ENCODE data around the gene DUSP15. TPM values are rescaled to one million over a fixed set of nuclear protein-coding genes. Genes with fewer than 3 reads are reported as not detected.

Gene DUSP15
- total RNA-seq, 1 experiment from 2014 or later, result not detected

DNA sequence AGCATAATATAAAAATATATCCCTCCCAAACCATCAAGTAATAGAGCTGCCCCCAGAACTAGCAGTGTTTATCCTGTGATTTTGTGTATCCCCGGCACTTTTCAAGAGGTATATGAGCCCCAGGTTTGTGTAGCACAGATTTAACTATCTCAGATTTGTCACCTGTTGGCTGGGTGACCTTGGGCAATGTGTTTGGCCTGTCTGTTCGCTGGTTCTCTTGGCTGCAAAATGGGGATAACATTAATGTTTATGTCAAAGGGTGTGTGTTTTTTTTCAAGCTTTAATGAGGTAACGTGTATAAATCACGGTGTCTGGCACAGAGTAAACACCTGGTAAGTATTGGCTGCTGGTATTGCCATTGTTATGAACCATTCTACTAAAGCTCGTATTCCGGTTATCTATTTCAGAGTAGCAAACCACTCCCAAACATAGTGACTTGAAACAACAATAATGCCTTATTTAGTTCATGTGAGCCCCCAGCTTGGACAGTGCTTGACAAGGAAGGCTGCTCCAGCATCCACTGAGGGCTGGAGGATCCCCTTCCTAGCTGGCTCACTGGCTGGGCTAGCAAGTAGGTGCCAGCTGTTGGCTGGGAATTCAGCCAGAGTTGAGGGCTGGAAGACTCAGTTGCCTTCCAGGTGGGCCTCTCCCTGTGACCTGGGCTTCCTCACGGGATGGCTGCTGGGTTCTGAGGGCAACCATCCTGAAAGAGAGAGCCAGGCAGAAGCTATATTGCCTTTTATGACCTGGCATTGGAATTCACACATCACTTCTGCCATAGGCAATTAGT is 45.4 kb upstream of the DUSP15 start:
- RAD21 ChIA-PET (ENCODE audit: low non-redundant PET in 1 of 2, low total read pairs in 2 of 2, uncharacterized antibody in 2 of 2, unreplicated experiment in 2 of 2), result no interaction called here
- no peak for DNase-seq (ENCODE audit: low read depth, low spot score)
- intact Hi-C loops (cut with micrococcal nuclease), result no loop called here
- BruUV-seq (replicated peaks), result no TSS peak
- CTCF ChIA-PET, result no interaction called here
- Histone ChIP-seq H3K4me1 (ENCODE audit: control insufficient read depth in 1 of 2, insufficient read depth in 2 of 2, low read length in 2 of 2) (no peaks in the 10 kb centered on the region), H3K9me3 (ENCODE audit: control insufficient read depth in 1 of 2, insufficient read depth in 1 of 2, low read depth in 1 of 2, low read length in 2 of 2) (no peaks in the 10 kb centered on the region), H3K4me2 (ENCODE audit: low read length) (no peak overlapping the region), H3K36me3 (ENCODE audit: control insufficient read depth in 1 of 2, insufficient read depth in 2 of 2, low read length in 2 of 2) (no peaks in the 10 kb centered on the region), H3K9ac (ENCODE audit: low read length) (no peak overlapping the region), H3K4me3 (replicated peaks in 1 of 2; ENCODE audit: low read depth in 1 of 2, low read length in 2 of 2) (no peak overlapping the region), H3K9me2 (ENCODE audit: insufficient read depth) (no peaks in the 10 kb centered on the region), H3K79me2 (ENCODE audit: insufficient read depth, low read length) (no peaks in the 10 kb centered on the region), H2AFZ (ENCODE audit: low read depth, low read length, poor library complexity, severe bottlenecking) (no peak overlapping the region), H3K27me3 (ENCODE audit: insufficient read depth, low read length) (no peaks in the 10 kb centered on the region), H4K20me1 (ENCODE audit: insufficient read depth) (no peaks in the 10 kb centered on the region), H3K27ac (ENCODE audit: low read depth, low read length) (no peak overlapping the region)
- no peak for TF ChIP-seq CEBPB (IDR thresholded peaks at IDR 0.05; ENCODE audit: low read depth)
- no peak for TF ChIP-seq ELF1 (IDR thresholded peaks at IDR 0.05; ENCODE audit: borderline replicate concordance, low read depth)
- TF ChIP-seq FOSL1 (IDR thresholded peaks at IDR 0.05; ENCODE audit: low read depth), result no peak
- TF ChIP-seq ZFX (IDR thresholded peaks at IDR 0.05), result no peak
- TF ChIP-seq SRF (IDR thresholded peaks at IDR 0.05; ENCODE audit: low read depth), result no peak
- no peak for TF ChIP-seq EGR1 (IDR thresholded peaks at IDR 0.05; ENCODE audit: low read depth)
- no peak for TF ChIP-seq MAX (IDR thresholded peaks at IDR 0.05)
- TF ChIP-seq POLR2AphosphoS5 (IDR thresholded peaks at IDR 0.05; ENCODE audit: low read depth, low read length), result no peak
- TF ChIP-seq EZH2phosphoT487 (IDR thresholded peaks at IDR 0.05; ENCODE audit: borderline replicate concordance), result no peak
- TF ChIP-seq SP1 (IDR thresholded peaks at IDR 0.05; ENCODE audit: low read depth), result no peak
- no peak for ATAC-seq
- POLR2A ChIA-PET, result no interaction called here

DNA sequence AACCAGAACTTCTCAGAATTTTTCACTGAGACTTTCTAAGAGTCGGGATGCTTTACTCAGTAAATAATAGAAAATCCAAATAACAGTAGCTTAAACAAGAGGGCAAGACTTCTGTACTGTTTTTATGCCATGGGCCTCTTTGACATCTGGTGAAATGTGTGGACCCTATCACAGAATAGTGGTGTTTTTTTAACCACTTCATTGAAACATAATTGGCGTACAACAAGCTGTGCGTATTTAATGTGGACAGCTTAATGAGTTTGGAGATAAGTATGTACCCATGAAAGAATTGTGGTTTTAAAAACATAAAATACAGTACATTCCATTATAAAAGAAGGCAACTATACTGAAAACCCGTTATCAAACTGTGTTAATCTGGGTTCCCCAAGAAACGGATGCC is 43.8 kb upstream of the DUSP15 start:
- H3K79me2 ChIP-seq (ENCODE audit: insufficient read depth, low read length), result no peaks in the 10 kb centered on the region
- no peaks in the 10 kb centered on the region for H3K4me1 ChIP-seq (ENCODE audit: control insufficient read depth in 1 of 2, insufficient read depth in 2 of 2, low read length in 2 of 2)
- no peaks in the 10 kb centered on the region for H3K27me3 ChIP-seq (ENCODE audit: insufficient read depth, low read length)
- no peaks in the 10 kb centered on the region for H3K9me2 ChIP-seq (ENCODE audit: insufficient read depth)
- intact Hi-C loops (cut with micrococcal nuclease), result no loop called here
- ChIA-PET RAD21 (ENCODE audit: low non-redundant PET in 1 of 2, low total read pairs in 2 of 2, uncharacterized antibody in 2 of 2, unreplicated experiment in 2 of 2) (no interaction called here), POLR2A (no interaction called here), CTCF (no interaction called here)
- H3K9me3 ChIP-seq (ENCODE audit: control insufficient read depth in 1 of 2, insufficient read depth in 1 of 2, low read depth in 1 of 2, low read length in 2 of 2), result no peaks in the 10 kb centered on the region
- ATAC-seq (no peak), DNase-seq (ENCODE audit: low read depth, low spot score) (no peak)
- no peak overlapping the region for H3K4me3 ChIP-seq (replicated peaks in 1 of 2; ENCODE audit: low read depth in 1 of 2, low read length in 2 of 2)
- H3K9ac ChIP-seq (ENCODE audit: low read length), result no peak overlapping the region
- no TSS peak for BruUV-seq (replicated peaks)
- no peaks in the 10 kb centered on the region for H3K36me3 ChIP-seq (ENCODE audit: control insufficient read depth in 1 of 2, insufficient read depth in 2 of 2, low read length in 2 of 2)
- H3K27ac ChIP-seq (ENCODE audit: low read depth, low read length), result no peak overlapping the region
- H2AFZ ChIP-seq (ENCODE audit: low read depth, low read length, poor library complexity, severe bottlenecking), result no peak overlapping the region
- H3K4me2 ChIP-seq (ENCODE audit: low read length), result no peak overlapping the region
- no peaks in the 10 kb centered on the region for H4K20me1 ChIP-seq (ENCODE audit: insufficient read depth)
- TF ChIP-seq YY1 (IDR thresholded peaks at IDR 0.05; ENCODE audit: extremely low read depth, insufficient replicate concordance, low read depth, low read length), result no peak
- TF ChIP-seq SIN3A (IDR thresholded peaks at IDR 0.05; ENCODE audit: low read depth), result no peak
- no peak for TF ChIP-seq ZBTB33 (IDR thresholded peaks at IDR 0.05; ENCODE audit: extremely low read depth, insufficient replicate concordance, low read length)
- no peak for TF ChIP-seq EGR1 (IDR thresholded peaks at IDR 0.05; ENCODE audit: low read depth)
- no peak for TF ChIP-seq CEBPB (IDR thresholded peaks at IDR 0.05; ENCODE audit: low read depth)
- TF ChIP-seq CBX3 (IDR thresholded peaks at IDR 0.05; ENCODE audit: low read depth), result no peak
- TF ChIP-seq, protein P1, sequence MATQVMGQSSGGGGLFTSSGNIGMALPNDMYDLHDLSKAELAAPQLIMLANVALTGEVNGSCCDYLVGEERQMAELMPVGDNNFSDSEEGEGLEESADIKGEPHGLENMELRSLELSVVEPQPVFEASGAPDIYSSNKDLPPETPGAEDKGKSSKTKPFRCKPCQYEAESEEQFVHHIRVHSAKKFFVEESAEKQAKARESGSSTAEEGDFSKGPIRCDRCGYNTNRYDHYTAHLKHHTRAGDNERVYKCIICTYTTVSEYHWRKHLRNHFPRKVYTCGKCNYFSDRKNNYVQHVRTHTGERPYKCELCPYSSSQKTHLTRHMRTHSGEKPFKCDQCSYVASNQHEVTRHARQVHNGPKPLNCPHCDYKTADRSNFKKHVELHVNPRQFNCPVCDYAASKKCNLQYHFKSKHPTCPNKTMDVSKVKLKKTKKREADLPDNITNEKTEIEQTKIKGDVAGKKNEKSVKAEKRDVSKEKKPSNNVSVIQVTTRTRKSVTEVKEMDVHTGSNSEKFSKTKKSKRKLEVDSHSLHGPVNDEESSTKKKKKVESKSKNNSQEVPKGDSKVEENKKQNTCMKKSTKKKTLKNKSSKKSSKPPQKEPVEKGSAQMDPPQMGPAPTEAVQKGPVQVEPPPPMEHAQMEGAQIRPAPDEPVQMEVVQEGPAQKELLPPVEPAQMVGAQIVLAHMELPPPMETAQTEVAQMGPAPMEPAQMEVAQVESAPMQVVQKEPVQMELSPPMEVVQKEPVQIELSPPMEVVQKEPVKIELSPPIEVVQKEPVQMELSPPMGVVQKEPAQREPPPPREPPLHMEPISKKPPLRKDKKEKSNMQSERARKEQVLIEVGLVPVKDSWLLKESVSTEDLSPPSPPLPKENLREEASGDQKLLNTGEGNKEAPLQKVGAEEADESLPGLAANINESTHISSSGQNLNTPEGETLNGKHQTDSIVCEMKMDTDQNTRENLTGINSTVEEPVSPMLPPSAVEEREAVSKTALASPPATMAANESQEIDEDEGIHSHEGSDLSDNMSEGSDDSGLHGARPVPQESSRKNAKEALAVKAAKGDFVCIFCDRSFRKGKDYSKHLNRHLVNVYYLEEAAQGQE (IDR thresholded peaks at IDR 0.05; ENCODE audit: low read depth), result no peak
- TF ChIP-seq EZH2 (IDR thresholded peaks at IDR 0.05), result no peak
